ENCODE measurements around the gene DNM3.

DNA sequence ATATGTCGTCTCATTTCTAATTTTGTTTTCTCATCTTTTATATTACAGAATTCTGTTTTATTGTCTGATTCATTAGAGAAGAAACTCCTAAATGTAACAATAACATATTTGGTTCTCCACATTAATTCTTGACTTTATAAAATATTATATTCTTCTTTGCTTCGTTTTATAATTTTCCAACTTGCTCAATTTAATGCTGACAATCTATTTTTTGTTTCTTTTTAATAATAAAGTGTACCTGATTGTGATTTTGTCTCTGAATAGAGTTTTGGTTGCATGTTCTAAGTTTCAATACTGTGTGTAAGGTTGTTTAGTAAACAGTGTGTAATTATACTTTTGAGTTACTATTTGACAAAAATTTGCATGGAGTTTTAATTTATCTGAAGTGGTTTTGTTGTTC lies 448.1 kb downstream of the DNM3 start:
- TF ChIP-seq, protein P1, sequence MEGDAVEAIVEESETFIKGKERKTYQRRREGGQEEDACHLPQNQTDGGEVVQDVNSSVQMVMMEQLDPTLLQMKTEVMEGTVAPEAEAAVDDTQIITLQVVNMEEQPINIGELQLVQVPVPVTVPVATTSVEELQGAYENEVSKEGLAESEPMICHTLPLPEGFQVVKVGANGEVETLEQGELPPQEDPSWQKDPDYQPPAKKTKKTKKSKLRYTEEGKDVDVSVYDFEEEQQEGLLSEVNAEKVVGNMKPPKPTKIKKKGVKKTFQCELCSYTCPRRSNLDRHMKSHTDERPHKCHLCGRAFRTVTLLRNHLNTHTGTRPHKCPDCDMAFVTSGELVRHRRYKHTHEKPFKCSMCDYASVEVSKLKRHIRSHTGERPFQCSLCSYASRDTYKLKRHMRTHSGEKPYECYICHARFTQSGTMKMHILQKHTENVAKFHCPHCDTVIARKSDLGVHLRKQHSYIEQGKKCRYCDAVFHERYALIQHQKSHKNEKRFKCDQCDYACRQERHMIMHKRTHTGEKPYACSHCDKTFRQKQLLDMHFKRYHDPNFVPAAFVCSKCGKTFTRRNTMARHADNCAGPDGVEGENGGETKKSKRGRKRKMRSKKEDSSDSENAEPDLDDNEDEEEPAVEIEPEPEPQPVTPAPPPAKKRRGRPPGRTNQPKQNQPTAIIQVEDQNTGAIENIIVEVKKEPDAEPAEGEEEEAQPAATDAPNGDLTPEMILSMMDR (conservative IDR thresholded peaks at IDR 0.05; ENCODE audit: low read depth, low read length) = no peak
- TF ChIP-seq EZH2 (IDR thresholded peaks at IDR 0.05; ENCODE audit: borderline replicate concordance, low read depth, low read length, poor library complexity, severe bottlenecking) = no peak

All from A673 (cell line).